H7 (cell line): ENCODE results near the gene VRK2. TPM values are rescaled to one million over a fixed set of nuclear protein-coding genes. Genes with fewer than 3 reads are reported as not detected.
"Not testable (repeated sequence)": the region's sequence is repeated elsewhere in the genome, so short reads cannot be mapped to it uniquely, and the experiment has no call there.

Experiments
- DNase-seq: peaks from one replicate; pipeline ENCODE4 v3.0.0; 2012
- H3K27me3 ChIP-seq: 2 replicates; pipeline ENCODE4 v1.6.0; 2011; ENCODE audit warnings: mild to moderate bottlenecking, low read length; ENCODE audit not compliant: control insufficient read depth, insufficient read depth
- H3K36me3 ChIP-seq: replicated peaks from 2 replicates; pipeline ENCODE4 v1.5.1; 2011; ENCODE audit warnings: low read length; ENCODE audit not compliant: control insufficient read depth, insufficient read depth
- H3K4me3 ChIP-seq: 2 replicates; pipeline ENCODE4 v1.5.1; 2011; ENCODE audit warnings: low read depth, mild to moderate bottlenecking, control low read depth, low read length, moderate library complexity; ENCODE audit not compliant: insufficient read depth
- total RNA-seq: library from RNA; depleted of rRNA; stranded (reverse); fragments of >200 nt; shearing (Covaris generic); gene quantifications from 2 replicates; pipeline ENCODE4 v1.2.3, GENCODE V29; 2014

Gene VRK2
- total RNA-seq, 1 experiment from 2014 or later, result 27.0 TPM

GRCh38 chr2:58109481-58109880 is 62.9 kb downstream of the VRK2 start:
- no peak for DNase-seq
- H3K4me3 ChIP-seq, result no peak overlapping the region
- H3K27me3 ChIP-seq, result no peaks in the 10 kb centered on the region
- H3K36me3 ChIP-seq, result no peaks in the 10 kb centered on the region

GRCh38 chr2:58110765-58111164 is 64.2 kb downstream of the VRK2 start:
- H3K36me3 ChIP-seq, result no peaks in the 10 kb centered on the region
- H3K4me3 ChIP-seq, result no peak overlapping the region
- no peaks in the 10 kb centered on the region for H3K27me3 ChIP-seq
- DNase-seq, result peak; percentile 10

- H3K4me3 ChIP-seq, H3K27me3 ChIP-seq, H3K36me3 ChIP-seq, DNase-seq: not testable (repeated sequence)
These were observed 67.0 kb downstream of the VRK2 start for GRCh38 chr2:58113563-58113962.

- Histone ChIP-seq H3K36me3 (no peaks in the 10 kb centered on the region), H3K4me3 (no peak overlapping the region), H3K27me3 (no peaks in the 10 kb centered on the region)
- DNase-seq, result no peak
These were observed 74.1 kb downstream of the VRK2 start for GRCh38 chr2:58120626-58121229.

GRCh38 chr2:58122040-58122439 is 75.4 kb downstream of the VRK2 start:
- no peak for DNase-seq
- Histone ChIP-seq H3K27me3 (no peaks in the 10 kb centered on the region), H3K4me3 (no peak overlapping the region), H3K36me3 (no peaks in the 10 kb centered on the region)

GRCh38 chr2:58122540-58122939 is 75.9 kb downstream of the VRK2 start:
- Histone ChIP-seq H3K36me3 (no peaks in the 10 kb centered on the region), H3K27me3 (no peaks in the 10 kb centered on the region), H3K4me3 (no peak overlapping the region)
- no peak for DNase-seq

- no peaks in the 10 kb centered on the region for H3K36me3 ChIP-seq
- no peak for DNase-seq
- no peaks in the 10 kb centered on the region for H3K27me3 ChIP-seq
- H3K4me3 ChIP-seq, result no peak overlapping the region
These were observed 80.5 kb downstream of the VRK2 start for GRCh38 chr2:58127111-58127510.

- Histone ChIP-seq H3K36me3 (no peaks in the 10 kb centered on the region), H3K27me3 (no peaks in the 10 kb centered on the region)
These were observed 83.6 kb downstream of the VRK2 start for GRCh38 chr2:58130238-58130637.

GRCh38 chr2:58131191-58132011 is 84.8 kb downstream of the VRK2 start:
- H3K4me3 ChIP-seq, result no peak overlapping the region
- no peaks in the 10 kb centered on the region for H3K27me3 ChIP-seq
- DNase-seq, result no peak
- no peaks in the 10 kb centered on the region for H3K36me3 ChIP-seq

More at GRCh38 chr2:58130238-58130637, 83.6 kb downstream of the VRK2 start:
- no peak overlapping the region for H3K4me3 ChIP-seq
- no peak for DNase-seq

GRCh38 chr2:58133395-58133794 is 86.8 kb downstream of the VRK2 start:
- Histone ChIP-seq H3K27me3 (no peaks in the 10 kb centered on the region), H3K36me3 (no peaks in the 10 kb centered on the region), H3K4me3 (no peak overlapping the region)
- DNase-seq, result no peak

GRCh38 chr2:58135861-58136260 is 89.3 kb downstream of the VRK2 start:
- Histone ChIP-seq H3K4me3 (no peak overlapping the region), H3K27me3 (no peaks in the 10 kb centered on the region), H3K36me3 (no peaks in the 10 kb centered on the region)
- no peak for DNase-seq

- no peak overlapping the region for H3K4me3 ChIP-seq
- H3K36me3 ChIP-seq, result no peaks in the 10 kb centered on the region
- DNase-seq, result no peak
- no peaks in the 10 kb centered on the region for H3K27me3 ChIP-seq
These were observed 90.6 kb downstream of the VRK2 start for GRCh38 chr2:58137221-58137620.

- Histone ChIP-seq H3K27me3 (no peaks in the 10 kb centered on the region), H3K36me3 (no peaks in the 10 kb centered on the region), H3K4me3 (no peak overlapping the region)
- DNase-seq, result no peak
These were observed 91.2 kb downstream of the VRK2 start for GRCh38 chr2:58137856-58138255.

GRCh38 chr2:58138396-58139030 is 91.9 kb downstream of the VRK2 start:
- H3K27me3 ChIP-seq, result no peaks in the 10 kb centered on the region
- no peak for DNase-seq
- H3K36me3 ChIP-seq, result no peaks in the 10 kb centered on the region
- H3K4me3 ChIP-seq, result no peak overlapping the region

GRCh38 chr2:58140508-58141072 is 94.0 kb downstream of the VRK2 start:
- Histone ChIP-seq H3K4me3 (no peak overlapping the region), H3K36me3 (no peaks in the 10 kb centered on the region), H3K27me3 (no peaks in the 10 kb centered on the region)
- DNase-seq, result no peak
